K562 (cell line): ENCODE measurements around the gene RMND5B. TPM values are rescaled to one million over a fixed set of nuclear protein-coding genes. Genes with fewer than 3 reads are reported as not detected.

Experiments used
- CBFB ChIP-seq: sonication (generic); formaldehyde crosslinking; IDR thresholded peaks from 2 replicates; pipeline ENCODE4 v1.4.0; 2020; ENCODE audit warnings: mild to moderate bottlenecking, missing genetic modification reagents
- CEBPZ ChIP-seq: fragments of 150-350 bp; IDR thresholded peaks from 2 replicates; pipeline ENCODE4 v1.6.1; 2014; ENCODE audit warnings: low read depth, mild to moderate bottlenecking, low read length, borderline replicate concordance
- CREB3 ChIP-seq: fragments of 450-650 bp; conservative IDR thresholded peaks from 2 replicates; pipeline ENCODE4 v1.6.1; 2016; ENCODE audit warnings: missing genetic modification characterization, low read depth, mild to moderate bottlenecking, missing compliant biosample characterization, moderate library complexity
- EHMT2 ChIP-seq: fragments of 450-650 bp; IDR thresholded peaks from 2 replicates; pipeline ENCODE4 v1.6.1; 2018; ENCODE audit warnings: antibody characterized with exemption
- ETS2 ChIP-seq: IDR thresholded peaks from 2 replicates; pipeline ENCODE4 v1.6.1; 2016; ENCODE audit warnings: borderline replicate concordance, missing genetic modification characterization, mild to moderate bottlenecking, moderate library complexity, missing compliant biosample characterization; ENCODE audit not compliant: poor library complexity, severe bottlenecking
- FOXA3 ChIP-seq, 2 experiments: fragments of 450-650 bp in 1 of 2; sonication (generic) in 1 of 2; formaldehyde crosslinking; IDR thresholded peaks in 1 of 2; conservative IDR thresholded peaks in 1 of 2; 2 replicates each; pipeline versions ENCODE4 v1.4.0 to v1.8.0; 2020 to 2022; ENCODE audit warnings: mild to moderate bottlenecking in 2 of 2, missing genetic modification reagents in 1 of 2
- GABPB1 ChIP-seq: sonication (generic); formaldehyde crosslinking; IDR thresholded peaks from 2 replicates; pipeline ENCODE4 v1.8.0; 2022; ENCODE audit warnings: mild to moderate bottlenecking, missing genetic modification reagents
- LCOR ChIP-seq: sonication (generic); formaldehyde crosslinking; IDR thresholded peaks from 2 replicates; pipeline ENCODE4 v1.8.0; 2022; ENCODE audit warnings: mild to moderate bottlenecking, missing genetic modification reagents
- MTA3 ChIP-seq: fragments of 450-650 bp; formaldehyde crosslinking; IDR thresholded peaks from 2 replicates; pipeline ENCODE4 v1.6.1; 2017; ENCODE audit warnings: mild to moderate bottlenecking, borderline replicate concordance
- NELFE ChIP-seq: IDR thresholded peaks from 2 replicates; pipeline ENCODE4 v1.6.1; 2011; ENCODE audit warnings: mild to moderate bottlenecking; ENCODE audit not compliant: insufficient read depth, insufficient read length
- NFXL1 ChIP-seq: fragments of 450-650 bp; formaldehyde crosslinking; IDR thresholded peaks from 2 replicates; pipeline ENCODE4 v1.4.0; 2021; ENCODE audit warnings: mild to moderate bottlenecking
- TRIM25 ChIP-seq: fragments of 450-650 bp; IDR thresholded peaks from 2 replicates; pipeline ENCODE4 v1.7.0; 2016; ENCODE audit warnings: borderline replicate concordance
- TSC22D4 ChIP-seq: fragments of 450-650 bp; IDR thresholded peaks from 2 replicates; pipeline ENCODE4 v1.6.1; 2016; ENCODE audit warnings: missing genetic modification characterization, missing biosample characterization, control low read depth
- ZBTB43 ChIP-seq: sonication (generic); formaldehyde crosslinking; IDR thresholded peaks from 2 replicates; pipeline ENCODE4 v1.8.0; 2023; ENCODE audit warnings: mild to moderate bottlenecking, missing genetic modification reagents
- ZMIZ1 ChIP-seq, 2 experiments: fragments of 150-350 bp in 1 of 2; IDR thresholded peaks; 2 replicates each; pipeline ENCODE4 v1.6.1; 2012 to 2016; ENCODE audit warnings: low read depth in 2 of 2, low read length in 2 of 2, mild to moderate bottlenecking in 1 of 2, moderate library complexity in 1 of 2
- polyA plus RNA-seq, 8 experiments: library from polyadenylated mRNA; depleted of rRNA in 4 of 8; stranded (reverse) in 5 of 8; unstranded in 3 of 8; fragments of >200 nt; fragmentation: Nextera tagmentation in 2 of 8; fragmentation: Illumina TruSeq in 1 of 8; extraction: Ambion mirVana in 2 of 8; extraction: Trizol in 1 of 8; gene quantifications; 2 replicates each; pipeline versions ENCODE4 v1.2.1 to v1.2.3, GENCODE V29; 2011 to 2014; ENCODE audit warnings: inconsistent platforms in 1 of 8, missing spikeins in 1 of 8
- total RNA-seq, 7 experiments: library from RNA; depleted of rRNA in 6 of 7; stranded (reverse); fragments of >200 nt in 6 of 7; fragmentation: Illumina TruSeq in 2 of 7; extraction: Trizol in 2 of 7; gene quantifications; 2 replicates each; pipeline versions ENCODE4 v1.2.1 to v1.2.3, GENCODE V29; 2011 to 2021; ENCODE audit warnings: low replicate concordance in 1 of 7

RMND5B gene
- total and polyA plus RNA-seq, 9 of the 15 experiments (the other 6 are each of a cell fraction or from before 2014, with no cell fraction given), result 2.6 to 57.0 (median 28.3) TPM

- TF ChIP-seq ZMIZ1 (IDR thresholded peaks at IDR 0.05; ENCODE audit: low read depth in 2 of 2, low read length in 2 of 2), result no peak
- no peak for TF ChIP-seq LCOR (CRISPR knock-in tag)
- TF ChIP-seq CEBPZ, result no peak
- peak; percentile 68; the same call in 1 of the 2 replicates for TF ChIP-seq CBFB
- TF ChIP-seq NFXL1 (CRISPR knock-in tag), result no peak
- TF ChIP-seq FOXA3 (CRISPR knock-in tag; conservative IDR thresholded peaks at IDR 0.05 in 1 of 2, IDR thresholded peaks at IDR 0.05 in 1 of 2), result peak in 1 of 2 experiments; percentile 45; a peak in 1 of 4 replicates
- TF ChIP-seq TRIM25, result no peak
- TF ChIP-seq TSC22D4 (tag), result no peak
- no peak for TF ChIP-seq EHMT2
- no peak for TF ChIP-seq NELFE
- TF ChIP-seq GABPB1 (CRISPR knock-in tag), result no peak
- no peak for TF ChIP-seq ETS2 (tag)
- TF ChIP-seq CREB3 (tag), result no peak
- TF ChIP-seq ZBTB43 (CRISPR knock-in tag), result no peak
- 0 out of 2 replicates have a peak, but pooled peaks have one; percentile 25 for TF ChIP-seq MTA3
Observed at GRCh38 chr5:178120607-178121357, 10.0 kb upstream of the RMND5B start (continued).
